Gastrocnemius medialis (tissue), 4 donors: ENCODE measurements around the gene CCN6. TPM values are rescaled to one million over a fixed set of nuclear protein-coding genes. Genes with fewer than 3 reads are reported as not detected.

Source experiments
- ATAC-seq, 2 donors: fragments of 150-250 bp; one replicate each; pipeline ENCODE4 v1.9.1; 2016
- DNase-seq, 2 donors: peaks; one replicate each; pipeline ENCODE4 v3.0.0-alpha.2; 2019
- H3K27ac ChIP-seq, 4 donors: fragments of 200-600 bp; sonication (generic); 1 replicate in 1 of 4; 2 replicates in 3 of 4; pipeline ENCODE4 v1.5.1; 2016 to 2018; ENCODE audit warnings: mild to moderate bottlenecking in 2 of 4, moderate library complexity in 1 of 4
- H3K27me3 ChIP-seq, 3 donors: fragments of 200-600 bp; sonication (generic) in 2 of 3; 1 replicate in 1 of 3; 2 replicates in 2 of 3; pipeline versions ENCODE4 v1.5.1 to v1.6.0; 2016 to 2019; ENCODE audit warnings: mild to moderate bottlenecking in 1 of 3, moderate library complexity in 1 of 3
- H3K36me3 ChIP-seq, 2 donors: fragments of 200-600 bp; sonication (generic) in 1 of 2; one replicate each; pipeline ENCODE4 v1.5.1; 2017 to 2018
- H3K4me1 ChIP-seq, 2 donors: fragments of 200-600 bp; sonication (generic) in 1 of 2; one replicate each; pipeline ENCODE4 v1.5.1; 2016 to 2017; ENCODE audit warnings: mild to moderate bottlenecking in 2 of 2
- H3K4me3 ChIP-seq, 4 donors: fragments of 200-600 bp; sonication (generic) in 3 of 4; 1 replicate in 1 of 4; 2 replicates in 3 of 4; pipeline ENCODE4 v1.5.1; 2016 to 2019; ENCODE audit warnings: mild to moderate bottlenecking in 2 of 4
- H3K9me3 ChIP-seq, 3 donors: fragments of 200-600 bp; sonication (generic) in 2 of 3; 1 replicate in 1 of 3; 2 replicates in 2 of 3; pipeline ENCODE4 v1.5.1; 2016 to 2019
- POLR2A ChIP-seq, 2 donors: fragments of 450-650 bp; IDR thresholded peaks; one replicate each; pipeline ENCODE4 v1.6.1; 2017; ENCODE audit warnings: antibody characterized with exemption in 2 of 2, mild to moderate bottlenecking in 2 of 2, moderate library complexity in 2 of 2
- in situ Hi-C, 4 donors: fragments of 200-750 bp; cut with MboI; loops; one replicate each; pipeline versions ENCODE4 v1.15.0 to v1.8.0; 2017; ENCODE audit warnings: low sequenced_read_pairs in 4 of 4
- intact Hi-C: fragments of 100-400 bp; cut with DNase I; formaldehyde crosslinking; loops from one replicate; pipeline ENCODE4 v1.15.1; 2023; ENCODE audit warnings: low total_unique reads
- total RNA-seq, 4 donors: library from RNA; depleted of rRNA; stranded (reverse); fragments of >200 nt; gene quantifications; one replicate each; pipeline versions ENCODE4 v1.1.0 to v1.2.3, GENCODE V29; 2016
- TF ChIP-seq, protein P1 (sequence below), 5 experiments: fragments of 450-650 bp in 3 of 5; fragments of 200-600 bp in 2 of 5; sonication (generic) in 2 of 5; IDR thresholded peaks in 4 of 5; conservative IDR thresholded peaks in 1 of 5; 1 replicate in 4 of 5; 2 replicates in 1 of 5; pipeline ENCODE4 v1.5.1; 2016 to 2019; ENCODE audit warnings: antibody characterized with exemption in 5 of 5, mild to moderate bottlenecking in 3 of 5, moderate library complexity in 3 of 5

Gene CCN6
- total RNA-seq, 4 donors from 2014 or later = not detected

DNA sequence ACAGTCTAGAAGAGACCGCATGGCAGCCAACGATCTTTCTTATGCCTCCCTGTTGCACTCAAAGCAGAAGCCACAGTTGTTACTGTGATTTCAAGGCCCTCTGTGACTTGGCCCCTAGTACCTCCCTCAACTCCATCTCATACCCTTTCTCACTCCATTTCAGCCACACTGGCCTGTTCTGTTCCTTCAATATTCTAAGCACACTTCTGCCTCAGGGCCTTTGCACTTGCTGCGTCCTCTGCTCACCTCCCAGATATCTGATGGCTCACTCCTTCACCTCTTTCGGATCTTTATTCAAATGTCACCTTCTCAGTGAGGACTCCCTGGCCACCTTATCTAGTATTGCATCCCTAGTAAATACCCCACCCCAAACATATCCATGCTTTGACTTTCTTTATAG is 29.4 kb upstream of the CCN6 start:
- H3K27me3 ChIP-seq = no peaks in the 10 kb centered on the region

DNA sequence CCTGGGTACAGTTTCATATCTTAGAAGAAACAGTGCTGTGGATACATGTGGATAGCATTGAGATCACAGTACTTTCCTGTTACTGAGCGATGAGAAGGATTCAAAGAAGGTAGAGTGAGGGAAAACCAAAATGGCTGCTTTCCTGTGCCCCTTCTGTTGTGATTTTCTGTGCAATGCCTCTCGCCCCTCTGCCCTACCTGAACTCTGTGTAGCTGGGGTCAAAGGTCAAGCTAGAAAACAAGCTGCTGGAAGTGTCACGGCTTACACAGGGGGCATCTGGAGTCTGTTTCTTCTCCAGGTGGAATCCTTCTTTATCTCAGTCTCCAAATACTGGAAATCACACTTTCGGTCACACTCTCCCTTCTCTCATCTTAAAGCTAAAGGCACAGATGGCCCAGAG is 27.0 kb upstream of the CCN6 start:
- intact Hi-C loops = no loop called here
- ATAC-seq = no peak
- no peak for DNase-seq
- H3K27me3 ChIP-seq = no peaks in the 10 kb centered on the region
- in situ Hi-C loops = no loop called here
- no peak overlapping the region for H3K27ac ChIP-seq
- H3K4me1 ChIP-seq = no peaks in the 10 kb centered on the region
- no peak overlapping the region for H3K4me3 ChIP-seq
- TF ChIP-seq, protein P1, sequence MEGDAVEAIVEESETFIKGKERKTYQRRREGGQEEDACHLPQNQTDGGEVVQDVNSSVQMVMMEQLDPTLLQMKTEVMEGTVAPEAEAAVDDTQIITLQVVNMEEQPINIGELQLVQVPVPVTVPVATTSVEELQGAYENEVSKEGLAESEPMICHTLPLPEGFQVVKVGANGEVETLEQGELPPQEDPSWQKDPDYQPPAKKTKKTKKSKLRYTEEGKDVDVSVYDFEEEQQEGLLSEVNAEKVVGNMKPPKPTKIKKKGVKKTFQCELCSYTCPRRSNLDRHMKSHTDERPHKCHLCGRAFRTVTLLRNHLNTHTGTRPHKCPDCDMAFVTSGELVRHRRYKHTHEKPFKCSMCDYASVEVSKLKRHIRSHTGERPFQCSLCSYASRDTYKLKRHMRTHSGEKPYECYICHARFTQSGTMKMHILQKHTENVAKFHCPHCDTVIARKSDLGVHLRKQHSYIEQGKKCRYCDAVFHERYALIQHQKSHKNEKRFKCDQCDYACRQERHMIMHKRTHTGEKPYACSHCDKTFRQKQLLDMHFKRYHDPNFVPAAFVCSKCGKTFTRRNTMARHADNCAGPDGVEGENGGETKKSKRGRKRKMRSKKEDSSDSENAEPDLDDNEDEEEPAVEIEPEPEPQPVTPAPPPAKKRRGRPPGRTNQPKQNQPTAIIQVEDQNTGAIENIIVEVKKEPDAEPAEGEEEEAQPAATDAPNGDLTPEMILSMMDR (IDR thresholded peaks at IDR 0.05 in 4 of 5, conservative IDR thresholded peaks at IDR 0.05 in 1 of 5) = no peak
- TF ChIP-seq POLR2A (IDR thresholded peaks at IDR 0.05) = no peak
- no peaks in the 10 kb centered on the region for H3K36me3 ChIP-seq
- no peaks in the 10 kb centered on the region for H3K9me3 ChIP-seq

More for the DNA sequence above, 29.4 kb upstream of the CCN6 start:
- Histone ChIP-seq H3K9me3 (no peaks in the 10 kb centered on the region), H3K36me3 (no peaks in the 10 kb centered on the region), H3K4me1 (peaks cover 4 to 5% of the 10 kb centered on the region in 2 donors), H3K27ac (no peak overlapping the region), H3K4me3 (no peak overlapping the region)
- in situ Hi-C loops (no loop called here), intact Hi-C loops (no loop called here)
- TF ChIP-seq, protein P1 (IDR thresholded peaks at IDR 0.05 in 4 of 5, conservative IDR thresholded peaks at IDR 0.05 in 1 of 5) = no peak
- TF ChIP-seq POLR2A (IDR thresholded peaks at IDR 0.05) = no peak
- no peak for ATAC-seq
- DNase-seq = no peak

DNA sequence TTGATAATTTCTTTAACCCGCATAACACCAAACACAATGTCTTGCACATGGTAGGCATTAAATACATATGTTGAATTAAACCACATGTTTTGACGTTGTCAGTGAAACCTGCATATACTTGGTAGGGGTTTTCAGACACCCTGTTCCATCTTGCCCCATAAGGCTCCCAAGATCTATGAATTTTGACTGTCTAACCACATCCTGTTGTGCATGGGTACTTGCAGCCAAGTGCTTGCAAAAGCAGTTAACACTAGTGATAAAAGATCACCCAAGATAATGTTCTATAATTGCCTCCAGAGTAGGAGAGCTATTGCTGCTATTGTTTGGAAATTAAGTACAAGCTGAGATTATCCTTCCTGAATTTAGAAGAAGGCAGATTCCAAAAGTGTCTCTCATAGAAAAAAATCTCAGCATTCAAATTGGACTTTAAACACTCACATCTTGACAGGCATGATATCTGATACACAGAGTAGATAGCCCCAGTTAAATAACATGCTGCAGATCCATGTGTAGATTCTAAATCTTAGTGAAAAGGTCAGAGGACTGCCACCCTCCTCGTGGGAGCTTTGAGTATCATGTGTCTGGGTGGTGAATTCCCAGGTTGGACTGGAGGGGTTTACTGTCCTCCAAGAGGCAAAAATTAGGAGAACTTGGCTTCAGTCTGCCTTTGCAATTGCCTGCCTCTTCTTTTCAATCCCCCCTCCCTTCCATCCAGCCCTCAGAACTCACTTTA is 25.8 kb upstream of the CCN6 start:
- ATAC-seq (no peak), DNase-seq (no peak)
- Histone ChIP-seq H3K27ac (no peak overlapping the region), H3K36me3 (no peaks in the 10 kb centered on the region), H3K4me3 (no peak overlapping the region), H3K4me1 (peaks cover 0 to 2% of the 10 kb centered on the region in 2 donors), H3K9me3 (no peaks in the 10 kb centered on the region), H3K27me3 (no peaks in the 10 kb centered on the region)
- intact Hi-C loops (no loop called here), in situ Hi-C loops (no loop called here)
- TF ChIP-seq POLR2A (IDR thresholded peaks at IDR 0.05) = no peak

DNA sequence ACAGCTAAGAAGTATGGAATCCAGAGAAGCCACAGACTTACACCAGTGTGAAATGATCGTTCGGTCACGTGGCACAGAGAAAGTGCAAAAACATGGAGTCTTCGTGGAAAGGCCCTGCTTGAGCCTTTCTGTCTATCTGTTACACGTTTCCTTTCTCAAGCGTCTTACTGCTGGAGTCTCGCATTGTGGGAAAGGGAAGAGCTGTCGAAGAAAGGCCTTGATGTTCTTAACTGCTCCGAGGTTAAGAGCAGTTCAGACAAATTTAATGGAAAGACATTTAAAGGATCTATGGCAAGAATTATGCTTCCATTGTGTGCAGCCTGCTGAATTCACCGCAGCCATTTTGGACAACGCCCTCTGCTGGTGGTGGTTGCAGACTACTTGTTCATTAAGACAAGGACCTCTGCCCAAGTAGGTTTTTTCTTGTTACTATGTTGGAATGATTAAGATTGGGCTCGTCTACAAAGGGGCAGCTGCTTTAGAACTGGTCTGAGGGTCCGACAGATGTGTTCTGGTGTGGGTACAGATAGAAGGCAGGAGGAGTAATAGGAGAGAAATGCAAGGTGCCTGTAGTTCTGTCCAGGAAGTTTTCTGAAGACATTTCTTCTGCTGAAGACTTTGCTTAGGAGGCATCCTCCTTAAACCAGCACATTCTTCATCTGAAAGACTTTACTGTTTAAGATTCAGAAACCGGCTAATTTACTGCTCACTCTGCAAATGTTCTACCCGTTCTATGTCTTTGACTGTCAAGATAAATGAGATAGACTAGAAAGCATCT is 24.7 kb upstream of the CCN6 start:
- H3K27ac ChIP-seq = no peak overlapping the region
- intact Hi-C loops (no loop called here), in situ Hi-C loops (no loop called here)
- peaks cover 0 to 2% of the 10 kb centered on the region in 2 donors for H3K4me1 ChIP-seq
- no peaks in the 10 kb centered on the region for H3K27me3 ChIP-seq
- no peak overlapping the region for H3K4me3 ChIP-seq
- DNase-seq (no peak), ATAC-seq (no peak)
- no peaks in the 10 kb centered on the region for H3K9me3 ChIP-seq
- TF ChIP-seq, protein P1 (IDR thresholded peaks at IDR 0.05 in 4 of 5, conservative IDR thresholded peaks at IDR 0.05 in 1 of 5) = peak; percentile 21 to 57 (median 41)
- TF ChIP-seq POLR2A (IDR thresholded peaks at IDR 0.05) = no peak
- no peaks in the 10 kb centered on the region for H3K36me3 ChIP-seq

DNA sequence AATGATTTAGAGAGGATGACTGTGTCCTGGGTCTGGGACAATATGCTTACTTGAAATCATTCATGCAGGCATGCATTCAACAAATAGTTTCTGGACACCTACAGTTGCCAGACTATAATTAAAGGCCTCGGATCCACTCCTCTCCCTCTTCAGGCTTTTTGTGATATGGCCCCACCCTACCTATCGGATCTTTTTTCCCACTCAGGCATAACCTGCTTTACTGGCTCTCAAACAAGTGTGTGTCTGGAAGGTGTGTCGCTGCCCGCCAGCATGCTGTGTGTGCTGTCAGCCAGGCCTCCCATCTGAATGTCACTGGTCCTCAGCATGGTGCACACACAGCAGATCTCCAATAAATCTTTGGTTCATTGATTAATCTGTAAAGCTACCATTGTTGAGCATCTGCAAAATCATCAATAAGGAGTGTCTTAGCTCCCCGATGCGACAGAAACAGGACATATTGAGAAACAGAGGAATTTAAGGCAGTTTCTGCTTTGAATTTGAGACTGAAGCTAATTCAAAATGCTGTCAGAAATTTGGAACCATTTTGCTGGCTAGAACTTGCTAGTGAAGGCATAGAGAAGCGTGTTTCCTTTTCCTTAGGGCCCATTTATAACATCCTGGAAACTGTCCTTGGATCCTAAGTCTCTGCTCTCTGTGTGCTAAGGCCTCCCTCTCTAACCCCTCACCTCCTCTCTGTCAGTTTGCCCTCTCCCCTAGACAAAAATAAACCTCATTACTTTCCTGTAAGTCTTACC is 23.5 kb upstream of the CCN6 start:
- in situ Hi-C loops = no loop called here
- H3K9me3 ChIP-seq = no peaks in the 10 kb centered on the region
- H3K27ac ChIP-seq = peak overlapping the region in 3 of 4 donors; percentile 7 to 41 (median 36)
- peaks cover 0 to 2% of the 10 kb centered on the region in 2 donors for H3K4me1 ChIP-seq
- TF ChIP-seq, protein P1 (IDR thresholded peaks at IDR 0.05 in 4 of 5, conservative IDR thresholded peaks at IDR 0.05 in 1 of 5) = no peak
- TF ChIP-seq POLR2A (IDR thresholded peaks at IDR 0.05) = no peak
- intact Hi-C loops = no loop called here
- H3K4me3 ChIP-seq = no peak overlapping the region
- no peaks in the 10 kb centered on the region for H3K36me3 ChIP-seq
- no peak for ATAC-seq
- no peak for DNase-seq
- H3K27me3 ChIP-seq = no peaks in the 10 kb centered on the region
